ENCODE measurements around the gene GGCX.

DNA sequence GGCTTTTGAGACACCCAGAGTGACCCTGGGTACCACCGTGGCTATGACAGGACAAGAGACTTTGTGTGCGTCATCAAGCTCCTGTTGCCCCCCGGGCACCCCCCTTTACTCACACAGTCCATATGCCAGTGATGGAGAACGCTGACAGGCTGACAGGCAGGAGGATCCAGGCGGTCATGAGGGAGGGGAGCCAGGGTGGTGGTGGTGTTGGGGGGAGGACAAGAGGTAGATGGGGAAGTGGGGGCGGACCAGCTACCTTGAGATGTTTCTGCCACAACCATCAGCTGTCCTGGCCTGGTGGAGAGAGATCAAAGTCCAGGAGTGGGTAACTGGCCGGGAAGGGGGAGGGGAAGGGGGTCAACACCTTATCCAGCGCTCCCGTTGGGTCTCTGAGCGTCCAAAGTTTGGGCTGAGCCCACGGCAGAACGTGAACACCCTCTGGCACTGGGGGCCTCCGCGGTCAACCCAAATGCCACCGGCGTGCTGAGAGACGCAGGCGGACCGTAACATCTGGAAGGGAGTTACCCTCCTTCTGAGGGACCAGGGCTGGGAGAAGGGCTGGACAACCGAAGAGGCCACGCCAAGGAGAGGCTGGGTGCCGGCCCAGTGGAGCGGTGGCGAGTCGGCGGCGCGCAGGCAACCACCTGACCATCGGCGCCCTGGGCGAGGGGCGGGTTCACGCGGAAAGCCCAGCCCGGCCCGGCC, 40.6 kb upstream of the GGCX start:
- TF ChIP-seq MYNN (tag by site-specific recombination; IDR thresholded peaks at IDR 0.05; ENCODE audit: borderline replicate concordance) = no peak
- no peak for TF ChIP-seq ZNF175 (tag by site-specific recombination; IDR thresholded peaks at IDR 0.05)
- TF ChIP-seq KLF10 (tag by site-specific recombination; IDR thresholded peaks at IDR 0.05) = no peak
- TF ChIP-seq, protein P1, sequence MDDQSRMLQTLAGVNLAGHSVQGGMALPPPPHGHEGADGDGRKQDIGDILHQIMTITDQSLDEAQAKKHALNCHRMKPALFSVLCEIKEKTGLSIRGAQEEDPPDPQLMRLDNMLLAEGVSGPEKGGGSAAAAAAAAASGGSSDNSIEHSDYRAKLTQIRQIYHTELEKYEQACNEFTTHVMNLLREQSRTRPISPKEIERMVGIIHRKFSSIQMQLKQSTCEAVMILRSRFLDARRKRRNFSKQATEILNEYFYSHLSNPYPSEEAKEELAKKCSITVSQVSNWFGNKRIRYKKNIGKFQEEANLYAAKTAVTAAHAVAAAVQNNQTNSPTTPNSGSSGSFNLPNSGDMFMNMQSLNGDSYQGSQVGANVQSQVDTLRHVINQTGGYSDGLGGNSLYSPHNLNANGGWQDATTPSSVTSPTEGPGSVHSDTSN (CRISPR knock-in tag; IDR thresholded peaks at IDR 0.05) = no peak
- TF ChIP-seq ZNF830 (tag by site-specific recombination; IDR thresholded peaks at IDR 0.05; ENCODE audit: low read depth) = no peak
- no peak for TF ChIP-seq ZNF157 (tag by site-specific recombination; IDR thresholded peaks at IDR 0.05)
- TF ChIP-seq, protein P2, sequence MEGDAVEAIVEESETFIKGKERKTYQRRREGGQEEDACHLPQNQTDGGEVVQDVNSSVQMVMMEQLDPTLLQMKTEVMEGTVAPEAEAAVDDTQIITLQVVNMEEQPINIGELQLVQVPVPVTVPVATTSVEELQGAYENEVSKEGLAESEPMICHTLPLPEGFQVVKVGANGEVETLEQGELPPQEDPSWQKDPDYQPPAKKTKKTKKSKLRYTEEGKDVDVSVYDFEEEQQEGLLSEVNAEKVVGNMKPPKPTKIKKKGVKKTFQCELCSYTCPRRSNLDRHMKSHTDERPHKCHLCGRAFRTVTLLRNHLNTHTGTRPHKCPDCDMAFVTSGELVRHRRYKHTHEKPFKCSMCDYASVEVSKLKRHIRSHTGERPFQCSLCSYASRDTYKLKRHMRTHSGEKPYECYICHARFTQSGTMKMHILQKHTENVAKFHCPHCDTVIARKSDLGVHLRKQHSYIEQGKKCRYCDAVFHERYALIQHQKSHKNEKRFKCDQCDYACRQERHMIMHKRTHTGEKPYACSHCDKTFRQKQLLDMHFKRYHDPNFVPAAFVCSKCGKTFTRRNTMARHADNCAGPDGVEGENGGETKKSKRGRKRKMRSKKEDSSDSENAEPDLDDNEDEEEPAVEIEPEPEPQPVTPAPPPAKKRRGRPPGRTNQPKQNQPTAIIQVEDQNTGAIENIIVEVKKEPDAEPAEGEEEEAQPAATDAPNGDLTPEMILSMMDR (tag by site-specific recombination; IDR thresholded peaks at IDR 0.05) = no peak
- TF ChIP-seq, protein P3, sequence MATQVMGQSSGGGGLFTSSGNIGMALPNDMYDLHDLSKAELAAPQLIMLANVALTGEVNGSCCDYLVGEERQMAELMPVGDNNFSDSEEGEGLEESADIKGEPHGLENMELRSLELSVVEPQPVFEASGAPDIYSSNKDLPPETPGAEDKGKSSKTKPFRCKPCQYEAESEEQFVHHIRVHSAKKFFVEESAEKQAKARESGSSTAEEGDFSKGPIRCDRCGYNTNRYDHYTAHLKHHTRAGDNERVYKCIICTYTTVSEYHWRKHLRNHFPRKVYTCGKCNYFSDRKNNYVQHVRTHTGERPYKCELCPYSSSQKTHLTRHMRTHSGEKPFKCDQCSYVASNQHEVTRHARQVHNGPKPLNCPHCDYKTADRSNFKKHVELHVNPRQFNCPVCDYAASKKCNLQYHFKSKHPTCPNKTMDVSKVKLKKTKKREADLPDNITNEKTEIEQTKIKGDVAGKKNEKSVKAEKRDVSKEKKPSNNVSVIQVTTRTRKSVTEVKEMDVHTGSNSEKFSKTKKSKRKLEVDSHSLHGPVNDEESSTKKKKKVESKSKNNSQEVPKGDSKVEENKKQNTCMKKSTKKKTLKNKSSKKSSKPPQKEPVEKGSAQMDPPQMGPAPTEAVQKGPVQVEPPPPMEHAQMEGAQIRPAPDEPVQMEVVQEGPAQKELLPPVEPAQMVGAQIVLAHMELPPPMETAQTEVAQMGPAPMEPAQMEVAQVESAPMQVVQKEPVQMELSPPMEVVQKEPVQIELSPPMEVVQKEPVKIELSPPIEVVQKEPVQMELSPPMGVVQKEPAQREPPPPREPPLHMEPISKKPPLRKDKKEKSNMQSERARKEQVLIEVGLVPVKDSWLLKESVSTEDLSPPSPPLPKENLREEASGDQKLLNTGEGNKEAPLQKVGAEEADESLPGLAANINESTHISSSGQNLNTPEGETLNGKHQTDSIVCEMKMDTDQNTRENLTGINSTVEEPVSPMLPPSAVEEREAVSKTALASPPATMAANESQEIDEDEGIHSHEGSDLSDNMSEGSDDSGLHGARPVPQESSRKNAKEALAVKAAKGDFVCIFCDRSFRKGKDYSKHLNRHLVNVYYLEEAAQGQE (tag by site-specific recombination; IDR thresholded peaks at IDR 0.05) = no peak
- no peak for TF ChIP-seq YY2 (tag by site-specific recombination; IDR thresholded peaks at IDR 0.05)
- TF ChIP-seq ZFP41 (tag by site-specific recombination; IDR thresholded peaks at IDR 0.05; ENCODE audit: borderline replicate concordance) = no peak
- TF ChIP-seq, protein P4, sequence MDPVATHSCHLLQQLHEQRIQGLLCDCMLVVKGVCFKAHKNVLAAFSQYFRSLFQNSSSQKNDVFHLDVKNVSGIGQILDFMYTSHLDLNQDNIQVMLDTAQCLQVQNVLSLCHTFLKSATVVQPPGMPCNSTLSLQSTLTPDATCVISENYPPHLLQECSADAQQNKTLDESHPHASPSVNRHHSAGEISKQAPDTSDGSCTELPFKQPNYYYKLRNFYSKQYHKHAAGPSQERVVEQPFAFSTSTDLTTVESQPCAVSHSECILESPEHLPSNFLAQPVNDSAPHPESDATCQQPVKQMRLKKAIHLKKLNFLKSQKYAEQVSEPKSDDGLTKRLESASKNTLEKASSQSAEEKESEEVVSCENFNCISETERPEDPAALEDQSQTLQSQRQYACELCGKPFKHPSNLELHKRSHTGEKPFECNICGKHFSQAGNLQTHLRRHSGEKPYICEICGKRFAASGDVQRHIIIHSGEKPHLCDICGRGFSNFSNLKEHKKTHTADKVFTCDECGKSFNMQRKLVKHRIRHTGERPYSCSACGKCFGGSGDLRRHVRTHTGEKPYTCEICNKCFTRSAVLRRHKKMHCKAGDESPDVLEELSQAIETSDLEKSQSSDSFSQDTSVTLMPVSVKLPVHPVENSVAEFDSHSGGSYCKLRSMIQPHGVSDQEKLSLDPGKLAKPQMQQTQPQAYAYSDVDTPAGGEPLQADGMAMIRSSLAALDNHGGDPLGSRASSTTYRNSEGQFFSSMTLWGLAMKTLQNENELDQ (tag by site-specific recombination; IDR thresholded peaks at IDR 0.05; ENCODE audit: low read depth) = no peak
- TF ChIP-seq, protein P5, sequence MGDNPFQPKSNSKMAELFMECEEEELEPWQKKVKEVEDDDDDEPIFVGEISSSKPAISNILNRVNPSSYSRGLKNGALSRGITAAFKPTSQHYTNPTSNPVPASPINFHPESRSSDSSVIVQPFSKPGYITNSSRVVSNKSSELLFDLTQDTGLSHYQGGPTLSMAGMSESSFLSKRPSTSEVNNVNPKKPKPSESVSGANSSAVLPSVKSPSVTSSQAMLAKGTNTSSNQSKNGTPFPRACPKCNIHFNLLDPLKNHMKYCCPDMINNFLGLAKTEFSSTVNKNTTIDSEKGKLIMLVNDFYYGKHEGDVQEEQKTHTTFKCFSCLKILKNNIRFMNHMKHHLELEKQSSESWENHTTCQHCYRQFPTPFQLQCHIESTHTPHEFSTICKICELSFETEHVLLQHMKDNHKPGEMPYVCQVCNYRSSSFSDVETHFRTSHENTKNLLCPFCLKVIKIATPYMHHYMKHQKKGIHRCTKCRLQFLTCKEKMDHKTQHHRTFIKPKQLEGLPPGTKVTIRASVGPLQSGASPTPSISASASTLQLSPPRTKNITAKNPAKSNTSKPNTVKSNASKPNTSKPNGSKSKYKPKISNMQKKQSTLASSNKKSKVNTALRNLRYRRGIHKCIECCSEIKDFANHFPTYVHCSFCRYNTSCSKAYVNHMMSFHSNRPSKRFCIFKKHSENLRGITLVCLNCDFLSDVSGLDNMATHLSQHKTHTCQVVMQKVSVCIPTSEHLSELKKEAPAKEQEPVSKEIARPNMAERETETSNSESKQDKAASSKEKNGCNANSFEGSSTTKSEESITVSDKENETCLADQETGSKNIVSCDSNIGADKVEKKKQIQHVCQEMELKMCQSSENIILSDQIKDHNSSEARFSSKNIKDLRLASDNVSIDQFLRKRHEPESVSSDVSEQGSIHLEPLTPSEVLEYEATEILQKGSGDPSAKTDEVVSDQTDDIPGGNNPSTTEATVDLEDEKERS (tag by site-specific recombination; IDR thresholded peaks at IDR 0.05) = no peak
- TF ChIP-seq, protein P6, sequence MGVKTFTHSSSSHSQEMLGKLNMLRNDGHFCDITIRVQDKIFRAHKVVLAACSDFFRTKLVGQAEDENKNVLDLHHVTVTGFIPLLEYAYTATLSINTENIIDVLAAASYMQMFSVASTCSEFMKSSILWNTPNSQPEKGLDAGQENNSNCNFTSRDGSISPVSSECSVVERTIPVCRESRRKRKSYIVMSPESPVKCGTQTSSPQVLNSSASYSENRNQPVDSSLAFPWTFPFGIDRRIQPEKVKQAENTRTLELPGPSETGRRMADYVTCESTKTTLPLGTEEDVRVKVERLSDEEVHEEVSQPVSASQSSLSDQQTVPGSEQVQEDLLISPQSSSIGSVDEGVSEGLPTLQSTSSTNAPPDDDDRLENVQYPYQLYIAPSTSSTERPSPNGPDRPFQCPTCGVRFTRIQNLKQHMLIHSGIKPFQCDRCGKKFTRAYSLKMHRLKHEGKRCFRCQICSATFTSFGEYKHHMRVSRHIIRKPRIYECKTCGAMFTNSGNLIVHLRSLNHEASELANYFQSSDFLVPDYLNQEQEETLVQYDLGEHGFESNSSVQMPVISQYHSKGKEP (tag by site-specific recombination; IDR thresholded peaks at IDR 0.05) = no peak
- TF ChIP-seq ZNF274 (IDR thresholded peaks at IDR 0.05; ENCODE audit: low read length) = no peak
- no peak for TF ChIP-seq ZNF274 (tag by site-specific recombination; IDR thresholded peaks at IDR 0.05; ENCODE audit: borderline replicate concordance)

Data from HEK293 (cell line).